CD4-positive, alpha-beta T cell (primary cell): ENCODE measurements around the gene TRAF3. TPM values are rescaled to one million over a fixed set of nuclear protein-coding genes. Genes with fewer than 3 reads are reported as not detected.

Experiments
- ATAC-seq: fragments of 200-7000 bp; cut with Tn5 transposase; one replicate; pipeline ENCODE4 v1.10.0; 2022; ENCODE audit warnings: mild to moderate bottlenecking; ENCODE audit not compliant: poor library complexity
- CTCF ChIA-PET: fragments of 350-600 bp; sonication (Branson Sonifier 250); formaldehyde crosslinking; loops from one replicate; lab custom pipeline; 2021; ENCODE audit warnings: antibody characterized with exemption, inconsistent platforms; lab: Charles Lee
- POLR2A ChIA-PET: fragments of 350-600 bp; sonication (Branson Sonifier 250); formaldehyde crosslinking; loops from one replicate; lab custom pipeline; 2021; ENCODE audit warnings: antibody characterized with exemption, inconsistent platforms; lab: Charles Lee
- DNase-seq, 14 experiments: peaks; one replicate each; pipeline ENCODE4 v3.0.0-alpha.2; 2013 to 2020; ENCODE audit warnings: mixed read lengths in 2 of 14
- H3K27ac ChIP-seq, 2 donors: one replicate each; pipeline versions ENCODE4 v1.5.1 to v1.7.0; 2013; ENCODE audit warnings: low read length in 2 of 2, low read depth in 1 of 2, mild to moderate bottlenecking in 1 of 2
- H3K27me3 ChIP-seq, 2 experiments: 1 replicate in 1 of 2; 2 replicates in 1 of 2; pipeline versions ENCODE4 v1.6.1 to v1.7.0; 2013; ENCODE audit warnings: low read length in 2 of 2, control low read depth in 1 of 2, mild to moderate bottlenecking in 1 of 2, moderate library complexity in 1 of 2; ENCODE audit not compliant: insufficient read depth in 2 of 2, control insufficient read depth in 1 of 2
- H3K36me3 ChIP-seq: one replicate; pipeline ENCODE4 v1.6.1; 2013; ENCODE audit warnings: low read length, control low read depth; ENCODE audit not compliant: insufficient read depth
- H3K4me1 ChIP-seq: one replicate; pipeline ENCODE4 v1.6.1; 2013; ENCODE audit warnings: low read length, control low read depth; ENCODE audit not compliant: insufficient read depth
- H3K4me3 ChIP-seq: one replicate; pipeline ENCODE4 v1.5.1; 2013; ENCODE audit warnings: mild to moderate bottlenecking, low read length, moderate library complexity
- H3K9me3 ChIP-seq, 2 experiments: 1 replicate in 1 of 2; 2 replicates in 1 of 2; pipeline versions ENCODE4 v1.6.1 to v1.7.0; 2013; ENCODE audit warnings: low read length in 2 of 2, mild to moderate bottlenecking in 2 of 2, control low read depth in 1 of 2, moderate library complexity in 1 of 2; ENCODE audit not compliant: control insufficient read depth in 1 of 2, insufficient read depth in 1 of 2
- H3K27ac Mint-ChIP-seq: one replicate; pipeline ENCODE4 v1.8.0; 2020; ENCODE audit warnings: mixed read lengths
- H3K27me3 Mint-ChIP-seq: one replicate; pipeline ENCODE4 v1.8.0; 2021; ENCODE audit warnings: mixed read lengths
- H3K36me3 Mint-ChIP-seq: one replicate; pipeline ENCODE4 v1.8.0; 2021; ENCODE audit warnings: low read depth, mixed read lengths
- H3K4me1 Mint-ChIP-seq: one replicate; pipeline ENCODE4 v1.8.0; 2021; ENCODE audit warnings: low read depth, mixed read lengths
- H3K4me3 Mint-ChIP-seq: one replicate; pipeline ENCODE4 v1.8.0; 2020; ENCODE audit warnings: mild to moderate bottlenecking, mixed read lengths
- H3K9me3 Mint-ChIP-seq: one replicate; pipeline ENCODE4 v1.8.0; 2020; ENCODE audit warnings: mixed read lengths
- intact Hi-C, 2 experiments: fragments of 100-400 bp; cut with DNase I in 1 of 2; cut with micrococcal nuclease in 1 of 2; formaldehyde crosslinking; loops; one replicate each; pipeline versions ENCODE4 v1.15.1 to v1.9.0; 2023 to 2025; cut with DNase I, micrococcal nuclease
- total RNA-seq, 174 experiments: library from RNA in 2 of 174; stranded (reverse) in 2 of 174; gene quantifications; one replicate each; pipeline ENCODE4 v1.2.3 and lab custom pipeline; 2021 to 2026
- TF ChIP-seq, protein P1 (sequence below): fragments of 200-600 bp; IDR thresholded peaks from one replicate; pipeline ENCODE4 v1.8.0; 2022; ENCODE audit warnings: antibody characterized with exemption, mild to moderate bottlenecking

The TRAF3 gene
- total RNA-seq, 2 experiments from 2014 or later = 27.1 to 32.4 TPM

DNA sequence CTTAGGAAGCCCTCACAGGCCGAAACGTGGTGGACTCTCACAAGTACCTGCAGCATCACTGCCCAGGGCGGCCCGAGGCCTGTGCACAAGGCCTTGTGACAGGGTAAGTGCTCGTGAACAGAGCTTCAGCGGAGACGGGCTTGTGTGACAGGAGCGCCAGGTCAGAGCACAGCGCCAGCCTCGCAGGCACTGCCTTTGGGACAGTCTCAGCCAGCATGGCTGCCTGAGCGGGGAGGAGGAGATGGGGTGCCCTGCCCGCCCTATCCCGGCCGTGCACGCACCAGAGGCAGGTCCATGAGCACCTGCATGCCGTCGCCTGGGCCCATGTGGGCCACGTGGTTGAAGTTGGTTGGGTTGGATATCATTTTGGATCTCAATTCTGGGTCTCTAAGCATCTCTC, 162.1 kb downstream of the TRAF3 start:
- Mint-ChIP-seq H3K9me3 (no peaks in the 10 kb centered on the region), H3K4me1 (no peaks in the 10 kb centered on the region), H3K36me3 (peaks cover 4% of the 10 kb centered on the region), H3K4me3 (no peak overlapping the region), H3K27me3 (no peaks in the 10 kb centered on the region), H3K27ac (no peak overlapping the region)
- TF ChIP-seq, protein P1, sequence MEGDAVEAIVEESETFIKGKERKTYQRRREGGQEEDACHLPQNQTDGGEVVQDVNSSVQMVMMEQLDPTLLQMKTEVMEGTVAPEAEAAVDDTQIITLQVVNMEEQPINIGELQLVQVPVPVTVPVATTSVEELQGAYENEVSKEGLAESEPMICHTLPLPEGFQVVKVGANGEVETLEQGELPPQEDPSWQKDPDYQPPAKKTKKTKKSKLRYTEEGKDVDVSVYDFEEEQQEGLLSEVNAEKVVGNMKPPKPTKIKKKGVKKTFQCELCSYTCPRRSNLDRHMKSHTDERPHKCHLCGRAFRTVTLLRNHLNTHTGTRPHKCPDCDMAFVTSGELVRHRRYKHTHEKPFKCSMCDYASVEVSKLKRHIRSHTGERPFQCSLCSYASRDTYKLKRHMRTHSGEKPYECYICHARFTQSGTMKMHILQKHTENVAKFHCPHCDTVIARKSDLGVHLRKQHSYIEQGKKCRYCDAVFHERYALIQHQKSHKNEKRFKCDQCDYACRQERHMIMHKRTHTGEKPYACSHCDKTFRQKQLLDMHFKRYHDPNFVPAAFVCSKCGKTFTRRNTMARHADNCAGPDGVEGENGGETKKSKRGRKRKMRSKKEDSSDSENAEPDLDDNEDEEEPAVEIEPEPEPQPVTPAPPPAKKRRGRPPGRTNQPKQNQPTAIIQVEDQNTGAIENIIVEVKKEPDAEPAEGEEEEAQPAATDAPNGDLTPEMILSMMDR = no peak
- intact Hi-C loops = no loop called here
- no peak for DNase-seq
- ChIA-PET CTCF (no interaction called here), POLR2A (no interaction called here)
- Histone ChIP-seq H3K4me1 (no peaks in the 10 kb centered on the region), H3K36me3 (no peaks in the 10 kb centered on the region), H3K27me3 (no peaks in the 10 kb centered on the region), H3K4me3 (no peak overlapping the region), H3K9me3 (no peaks in the 10 kb centered on the region), H3K27ac (no peak overlapping the region)
- no peak for ATAC-seq

DNA sequence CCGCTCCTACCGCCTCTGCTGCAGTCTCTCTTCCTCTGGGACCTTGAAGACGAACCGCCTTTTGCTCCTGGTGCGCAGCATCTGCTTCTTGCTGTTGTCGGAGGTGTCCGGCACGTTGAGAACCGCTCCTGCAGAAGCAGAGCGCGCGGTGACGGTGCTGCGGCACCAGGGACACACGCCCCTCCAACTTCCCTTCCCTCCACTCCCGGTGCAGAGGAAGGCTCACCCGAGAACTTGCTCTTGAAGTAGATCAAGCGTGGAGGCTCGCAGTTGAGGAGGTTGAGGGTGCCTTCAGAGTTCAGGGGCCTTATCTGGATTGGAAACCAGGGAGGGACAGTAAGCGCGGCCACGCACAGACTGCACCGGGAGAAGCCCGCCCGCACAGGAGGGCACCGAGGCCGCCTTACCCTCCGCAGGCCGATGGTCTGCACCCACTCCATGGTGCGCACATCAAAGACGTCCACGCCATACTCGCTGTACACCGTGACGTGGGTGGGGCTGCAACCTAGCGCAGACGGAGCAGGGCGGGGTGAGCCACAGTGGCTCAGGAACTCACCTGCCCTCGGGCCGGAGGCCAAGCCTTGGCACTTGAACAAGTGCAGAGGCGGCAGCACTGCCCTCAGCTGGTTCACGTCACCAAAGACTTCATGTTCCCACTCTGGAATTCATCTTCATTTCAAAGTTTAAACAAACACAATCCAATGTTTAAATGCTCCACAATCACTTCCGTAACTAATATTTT, 162.7 kb downstream of the TRAF3 start:
- Histone ChIP-seq H3K4me3 (no peak overlapping the region), H3K27me3 (no peaks in the 10 kb centered on the region), H3K4me1 (no peaks in the 10 kb centered on the region), H3K9me3 (no peaks in the 10 kb centered on the region), H3K27ac (no peak overlapping the region), H3K36me3 (no peaks in the 10 kb centered on the region)
- intact Hi-C loops = no loop called here
- Mint-ChIP-seq H3K4me3 (no peak overlapping the region), H3K9me3 (no peaks in the 10 kb centered on the region), H3K36me3 (peaks cover 4% of the 10 kb centered on the region), H3K27me3 (no peaks in the 10 kb centered on the region), H3K27ac (no peak overlapping the region), H3K4me1 (no peaks in the 10 kb centered on the region)
- DNase-seq = no peak
- no peak for ATAC-seq
- POLR2A ChIA-PET = no interaction called here
- TF ChIP-seq, protein P1 = no peak
- CTCF ChIA-PET = no interaction called here

GRCh38 chr14:102940729-102941362, 163.6 kb downstream of the TRAF3 start:
- H3K27ac ChIP-seq = no peak overlapping the region
- TF ChIP-seq, protein P1 = no peak
- no peak overlapping the region for H3K4me3 ChIP-seq
- H3K4me1 ChIP-seq = no peaks in the 10 kb centered on the region
- ATAC-seq = no peak
- H3K27me3 ChIP-seq = no peaks in the 10 kb centered on the region
- intact Hi-C loops = no loop called here
- ChIA-PET POLR2A (no interaction called here), CTCF (no interaction called here)
- Mint-ChIP-seq H3K4me3 (no peak overlapping the region), H3K27ac (no peak overlapping the region), H3K36me3 (peaks cover 4% of the 10 kb centered on the region), H3K9me3 (no peaks in the 10 kb centered on the region), H3K4me1 (no peaks in the 10 kb centered on the region), H3K27me3 (no peaks in the 10 kb centered on the region)
- no peaks in the 10 kb centered on the region for H3K36me3 ChIP-seq
- H3K9me3 ChIP-seq = no peaks in the 10 kb centered on the region
- no peak for DNase-seq
